ENCODE data around the gene ARPIN.
"Not testable (repeated sequence)": the region's sequence is repeated elsewhere in the genome, so short reads cannot be mapped to it uniquely, and the experiment has no call there.

The ARPIN gene

DNA sequence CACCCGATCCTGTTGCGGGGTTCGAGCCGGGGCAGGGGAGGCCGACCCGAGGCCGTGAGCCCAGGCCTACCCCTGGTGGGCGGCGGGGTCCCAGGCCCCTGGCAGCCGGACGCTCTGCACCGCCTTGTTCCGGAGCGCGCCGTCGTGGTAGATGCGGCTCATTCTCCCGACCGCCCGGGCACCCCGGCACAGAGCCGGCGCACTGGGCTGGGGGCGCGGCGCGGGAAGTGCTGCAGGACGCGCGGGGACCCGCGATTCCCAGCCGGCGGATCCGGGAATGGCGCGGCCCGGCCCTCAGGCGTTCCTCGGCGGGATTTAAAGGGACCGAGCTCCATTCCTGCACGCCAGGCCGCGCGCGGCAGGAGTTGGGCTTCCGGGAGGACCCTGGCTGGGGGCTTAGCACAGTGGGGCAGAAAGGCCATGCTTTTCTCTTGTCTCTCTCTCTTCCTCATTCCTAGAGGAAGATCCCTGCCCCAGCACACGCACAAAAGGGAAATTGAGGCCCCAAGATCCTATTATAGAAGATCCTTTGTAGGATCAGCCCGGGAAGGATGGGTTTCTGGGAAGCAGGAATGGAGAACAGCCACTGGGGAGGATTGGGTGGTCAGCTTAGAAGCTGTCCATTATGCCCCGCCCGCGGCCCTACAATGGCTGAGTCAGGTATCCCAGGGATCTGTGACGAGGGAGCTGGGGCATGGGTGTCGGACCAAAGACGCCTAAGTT lies at the start of gene ARPIN:
TSS of gene ARPIN (minus strand) at position 279 of the 723 bp plus-strand sequence. CDS start at position 162, 117 bp downstream.
- Histone ChIP-seq H3K27ac (no peak within 1 kb of the TSS), H3K36me3 (replicated peaks) (no peaks in the 10 kb centered on the region), H3K4me3 (ENCODE audit: low read depth, low read length) (peak within 1 kb of the TSS; percentile 73), H3K27me3 (replicated peaks) (no peaks in the 10 kb centered on the region)
- in situ Hi-C loops (cut with HindIII; ENCODE audit: low pct_ligation_motif_present, low sequenced_read_pairs) = no loop called here
- TF ChIP-seq CTCF (IDR thresholded peaks at IDR 0.05; ENCODE audit: low read depth, low read length, missing control alignments) = no peak
- DNase-seq = peak; percentile 20

GRCh38 chr15:89958107-89958805 lies 45.5 kb upstream of the ARPIN start:
- no peaks in the 10 kb centered on the region for H3K27me3 ChIP-seq (replicated peaks)
- H3K27ac ChIP-seq = no peak overlapping the region
- no peak for TF ChIP-seq CTCF (IDR thresholded peaks at IDR 0.05; ENCODE audit: low read depth, low read length, missing control alignments)
- in situ Hi-C loops (cut with HindIII; ENCODE audit: low pct_ligation_motif_present, low sequenced_read_pairs) = no loop called here
- DNase-seq = no peak
- H3K36me3 ChIP-seq (replicated peaks) = no peaks in the 10 kb centered on the region
- H3K4me3 ChIP-seq (ENCODE audit: low read depth, low read length) = no peak overlapping the region

DNA sequence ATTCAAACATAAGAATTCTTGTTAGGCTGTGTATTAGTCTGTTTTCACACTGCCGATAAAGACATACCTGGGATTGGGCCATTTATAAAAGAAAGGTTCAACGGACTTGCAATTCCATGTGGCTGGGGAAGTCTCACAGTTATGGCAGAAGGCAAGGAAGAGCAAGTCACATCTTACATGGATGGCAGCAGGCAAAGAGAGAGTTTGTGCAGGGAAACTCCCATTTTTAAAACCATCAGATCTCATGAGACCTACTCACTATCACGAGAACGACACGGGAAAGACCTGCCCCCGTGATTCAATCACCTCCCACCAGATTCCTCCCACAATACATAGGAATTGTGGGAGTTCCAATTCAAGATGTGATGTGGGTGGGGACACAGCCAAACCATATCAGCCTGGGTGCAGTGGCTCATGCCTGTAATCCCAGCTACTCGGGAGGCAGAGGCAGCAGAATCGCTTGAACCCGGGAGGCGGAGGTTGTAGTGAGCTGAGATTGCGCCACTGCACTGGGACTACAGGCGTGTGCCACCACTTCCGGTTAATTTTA lies 42.8 kb upstream of the ARPIN start:
- H3K36me3 ChIP-seq (replicated peaks); H3K4me3 ChIP-seq (ENCODE audit: low read depth, low read length); DNase-seq; in situ Hi-C loops (cut with HindIII; ENCODE audit: low pct_ligation_motif_present, low sequenced_read_pairs); H3K27me3 ChIP-seq (replicated peaks); H3K27ac ChIP-seq: not testable (repeated sequence)

DNA sequence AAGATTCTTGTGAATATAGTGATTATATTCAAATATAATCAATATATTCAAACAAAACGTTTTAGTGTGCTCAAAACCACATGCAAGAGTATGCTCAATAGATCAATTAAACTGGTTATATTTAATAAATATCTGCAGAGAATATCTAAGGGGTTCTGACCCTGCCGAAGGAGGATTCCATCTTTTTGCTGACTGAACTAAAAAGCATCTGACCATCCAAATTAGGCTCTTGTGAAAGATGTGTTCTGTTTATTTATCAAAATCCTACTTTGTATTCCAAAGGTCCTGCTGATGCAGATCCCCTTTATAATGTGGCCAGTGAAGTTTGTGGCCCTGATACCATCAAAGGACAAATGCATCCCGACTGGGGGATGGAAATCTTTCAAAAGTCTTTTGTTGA lies 41.8 kb upstream of the ARPIN start:
- H3K27ac ChIP-seq = no peak overlapping the region
- no peak for TF ChIP-seq CTCF (IDR thresholded peaks at IDR 0.05; ENCODE audit: low read depth, low read length, missing control alignments)
- H3K36me3 ChIP-seq (replicated peaks) = no peaks in the 10 kb centered on the region
- no peak for DNase-seq
- no peaks in the 10 kb centered on the region for H3K27me3 ChIP-seq (replicated peaks)
- H3K4me3 ChIP-seq (ENCODE audit: low read depth, low read length) = no peak overlapping the region
- in situ Hi-C loops (cut with HindIII; ENCODE audit: low pct_ligation_motif_present, low sequenced_read_pairs) = no loop called here

DNA sequence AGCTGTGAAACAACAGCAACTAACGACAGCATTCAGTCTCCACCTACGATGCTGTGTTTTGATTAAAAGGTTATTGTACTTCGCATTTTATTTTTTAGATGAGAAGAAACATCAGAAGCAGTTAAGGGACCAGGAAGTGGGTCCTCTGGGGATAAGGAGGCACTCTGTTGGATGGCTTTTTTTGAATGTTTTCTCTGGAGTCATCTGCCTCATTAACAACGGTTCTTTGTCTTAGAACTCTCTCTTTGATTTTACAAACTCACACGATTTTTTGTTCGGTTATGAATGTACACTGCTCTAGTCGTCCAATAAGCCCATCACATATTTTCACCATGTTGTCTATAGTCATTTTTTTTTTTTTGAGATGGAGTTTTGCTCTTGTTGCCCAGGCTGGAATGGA lies 36.0 kb upstream of the ARPIN start:
- Histone ChIP-seq H3K27ac (no peak overlapping the region), H3K4me3 (ENCODE audit: low read depth, low read length) (no peak overlapping the region), H3K36me3 (replicated peaks) (no peaks in the 10 kb centered on the region), H3K27me3 (replicated peaks) (no peaks in the 10 kb centered on the region)
- TF ChIP-seq CTCF (IDR thresholded peaks at IDR 0.05; ENCODE audit: low read depth, low read length, missing control alignments) = no peak
- in situ Hi-C loops (cut with HindIII; ENCODE audit: low pct_ligation_motif_present, low sequenced_read_pairs) = no loop called here
- DNase-seq = no peak

DNA sequence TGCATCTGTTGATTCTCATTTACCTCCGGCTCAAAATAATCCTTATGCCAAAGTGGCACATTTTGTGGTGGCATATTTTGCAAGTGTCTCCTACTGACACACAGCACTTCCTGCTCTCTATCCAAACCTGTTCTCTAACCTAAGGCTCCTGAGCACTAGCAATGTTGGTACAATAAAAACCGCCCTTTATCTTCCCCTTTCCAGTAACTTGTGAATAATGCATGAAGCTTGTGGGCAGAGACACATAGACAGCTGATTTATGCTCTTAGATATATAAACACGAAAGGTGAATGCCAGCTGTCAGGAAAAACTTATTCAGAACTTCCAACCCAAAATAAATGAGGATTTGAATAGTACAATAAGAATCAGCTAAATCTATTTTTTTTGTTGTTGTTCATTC lies 34.6 kb upstream of the ARPIN start:
- Histone ChIP-seq H3K36me3 (replicated peaks) (no peaks in the 10 kb centered on the region), H3K27ac (no peak overlapping the region), H3K27me3 (replicated peaks) (no peaks in the 10 kb centered on the region), H3K4me3 (ENCODE audit: low read depth, low read length) (no peak overlapping the region)
- no peak for DNase-seq
- no peak for TF ChIP-seq CTCF (IDR thresholded peaks at IDR 0.05; ENCODE audit: low read depth, low read length, missing control alignments)
- in situ Hi-C loops (cut with HindIII; ENCODE audit: low pct_ligation_motif_present, low sequenced_read_pairs) = no loop called here
